GM18907 (cell line): ENCODE measurements around the gene OR2A42.
"Not testable (repeated sequence)": the region's sequence is repeated elsewhere in the genome, so short reads cannot be mapped to it uniquely, and the experiment has no call there.

Experiments
- ATAC-seq: cut with Tn5 transposase; IDR thresholded peaks from one replicate; pipeline ENCODE4 v1.9.1; 2021; ENCODE audit warnings: mild to moderate bottlenecking, moderate library complexity; ENCODE audit not compliant: unreplicated experiment

Gene OR2A42, protein sequence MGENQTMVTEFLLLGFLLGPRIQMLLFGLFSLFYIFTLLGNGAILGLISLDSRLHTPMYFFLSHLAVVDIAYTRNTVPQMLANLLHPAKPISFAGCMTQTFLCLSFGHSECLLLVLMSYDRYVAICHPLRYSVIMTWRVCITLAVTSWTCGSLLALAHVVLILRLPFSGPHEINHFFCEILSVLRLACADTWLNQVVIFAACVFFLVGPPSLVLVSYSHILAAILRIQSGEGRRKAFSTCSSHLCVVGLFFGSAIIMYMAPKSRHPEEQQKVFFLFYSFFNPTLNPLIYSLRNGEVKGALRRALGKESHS

DNA sequence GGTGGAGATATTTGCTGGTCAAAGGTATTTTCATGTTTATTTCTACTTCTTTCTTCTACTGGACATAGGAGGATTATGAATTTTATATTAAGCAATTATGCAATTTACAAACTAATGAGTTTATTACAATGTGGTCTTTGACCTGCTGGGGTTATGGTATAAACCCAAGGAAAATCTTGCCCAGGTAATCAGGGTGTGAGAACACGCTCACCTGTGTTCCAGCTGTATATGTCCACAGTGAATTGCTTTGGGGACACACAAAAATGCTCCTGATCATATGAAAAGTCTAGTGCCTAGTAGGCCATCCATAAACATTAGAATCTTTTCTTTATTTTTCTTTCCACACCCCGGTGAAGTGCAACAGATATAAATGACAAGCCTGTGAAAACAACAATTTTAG lies at the start of gene OR2A42:
OR2A42 (minus strand) TSS at position 241 of the 400 bp plus-strand sequence. CDS start 6,762 bp downstream, outside the sequence.
- ATAC-seq = not testable (repeated sequence)

DNA sequence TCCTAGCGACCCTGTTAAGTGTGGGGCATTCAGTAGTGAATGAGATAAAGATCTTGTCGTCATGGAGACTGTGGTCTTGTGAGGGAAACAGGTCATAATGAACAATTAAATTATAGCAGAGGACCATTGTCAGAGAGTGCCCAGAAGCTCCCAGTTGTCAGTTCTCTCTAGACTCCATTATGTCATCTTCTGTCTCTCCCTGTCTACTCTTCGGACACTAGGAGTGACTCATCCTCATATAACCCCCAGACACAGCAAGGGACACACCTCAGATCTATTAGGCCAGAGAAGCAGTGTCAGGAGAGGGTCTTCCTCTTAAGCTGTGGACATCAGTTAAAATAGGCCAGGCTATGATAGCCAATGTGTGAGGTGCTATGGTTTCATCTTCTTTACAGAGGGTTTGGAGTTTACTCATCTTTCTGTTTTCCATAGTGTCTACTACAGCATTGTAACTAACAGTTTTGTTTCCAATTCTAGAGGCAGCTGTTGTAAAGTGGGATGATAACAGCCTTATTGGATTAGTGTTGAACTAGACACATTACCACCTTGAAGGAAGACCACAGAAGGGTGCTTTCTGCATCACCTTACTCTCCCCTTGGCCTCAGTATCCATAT lies 47.9 kb upstream of the OR2A42 start:
- ATAC-seq = not testable (repeated sequence)

DNA sequence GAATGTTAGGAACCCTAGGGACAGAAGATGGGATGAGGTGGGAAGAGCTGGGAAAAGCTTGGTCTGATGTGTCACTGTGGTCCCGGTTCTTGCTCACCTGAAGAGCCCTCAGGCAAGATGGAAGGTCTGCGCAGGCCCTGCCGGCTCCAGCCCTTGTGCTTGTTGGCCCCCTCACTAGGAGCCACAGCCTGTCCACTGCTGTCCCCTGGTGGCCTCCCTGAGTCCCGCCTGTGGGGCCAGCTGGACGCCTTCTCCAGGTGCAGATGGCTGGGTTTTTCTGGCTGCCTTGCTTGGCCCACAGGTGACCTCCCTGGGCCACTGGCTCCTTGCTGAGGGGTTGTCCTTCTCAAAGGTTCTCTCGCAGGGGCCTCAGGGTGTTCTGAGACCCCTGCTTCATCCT lies 44.3 kb upstream of the OR2A42 start:
- not testable (repeated sequence) for ATAC-seq

DNA sequence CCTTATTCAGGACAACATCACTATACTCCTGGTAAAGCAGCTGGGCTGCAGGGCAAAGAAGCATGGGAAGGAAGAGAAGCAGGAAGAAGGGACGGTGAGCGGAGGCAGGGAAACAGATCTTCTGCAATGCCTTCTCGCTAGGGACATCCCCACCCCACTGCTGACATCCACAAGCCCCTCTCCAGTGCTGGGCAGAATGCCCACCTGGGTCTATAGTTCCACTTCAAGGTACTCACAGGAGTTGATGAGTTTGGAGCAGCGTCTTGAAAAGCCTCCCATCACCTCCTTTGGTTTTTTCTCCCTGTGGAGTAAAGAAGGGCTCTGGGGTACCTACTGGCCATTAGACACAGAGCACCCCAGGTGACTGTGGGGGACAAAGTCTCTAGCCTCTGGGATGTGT lies 43.1 kb upstream of the OR2A42 start:
- not testable (repeated sequence) for ATAC-seq

DNA sequence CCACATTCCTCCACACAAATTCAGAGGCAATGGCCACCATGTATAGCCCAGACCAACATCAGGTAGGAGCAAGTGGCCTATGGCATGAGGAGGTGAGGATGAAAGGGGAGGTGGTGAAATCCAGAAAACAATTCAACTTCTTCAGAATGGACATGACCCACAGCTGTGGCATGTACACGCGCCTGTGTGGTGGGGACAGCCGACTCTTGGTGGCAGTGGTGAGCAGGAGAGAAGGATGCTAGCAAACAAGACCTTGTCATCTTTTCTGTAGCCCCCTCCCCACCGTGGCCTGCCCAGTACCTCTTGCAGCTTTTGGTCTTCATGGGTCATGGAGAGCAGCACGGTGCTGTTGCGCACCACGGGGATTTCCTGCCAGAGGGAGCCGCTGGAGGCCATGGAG lies 42.6 kb upstream of the OR2A42 start:
- ATAC-seq = not testable (repeated sequence)

DNA sequence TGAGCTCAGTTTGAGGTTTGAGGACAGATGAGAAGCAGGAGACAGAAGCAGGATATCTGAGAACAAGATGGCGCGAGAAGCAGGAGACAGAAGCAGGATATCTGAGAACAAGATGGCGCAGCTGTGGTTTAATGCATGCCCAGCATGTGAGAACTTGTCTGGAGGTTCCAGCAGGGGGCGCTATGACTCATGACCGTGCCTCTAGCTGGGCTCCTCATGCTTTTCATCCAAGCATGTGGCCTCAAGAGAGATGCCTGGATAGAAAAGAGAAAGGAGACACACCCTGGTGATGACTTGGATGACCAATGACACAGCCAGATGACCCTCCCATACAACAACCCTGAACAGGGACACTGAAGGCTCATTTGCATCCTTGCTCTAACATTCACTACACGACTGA lies 40.6 kb upstream of the OR2A42 start:
- not testable (repeated sequence) for ATAC-seq

DNA sequence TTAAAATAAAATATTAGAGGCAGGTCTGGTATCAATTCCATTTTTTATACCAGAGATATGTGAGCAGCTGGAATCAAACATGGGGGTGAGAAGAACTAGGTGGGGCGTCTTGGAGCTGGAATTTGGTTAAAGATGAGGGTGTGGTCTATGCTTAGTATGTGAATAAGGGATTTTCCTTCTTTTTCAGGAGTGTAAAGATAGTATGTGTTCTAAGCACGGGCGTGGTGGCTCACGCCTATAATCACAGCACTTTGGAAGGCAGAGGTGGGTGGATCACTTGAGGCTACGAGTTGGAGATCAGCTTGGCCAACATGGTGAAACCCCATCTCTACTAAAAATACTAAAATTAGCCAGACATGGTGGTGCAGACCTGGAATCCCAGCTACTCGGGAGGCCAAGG lies 35.9 kb upstream of the OR2A42 start:
- ATAC-seq = not testable (repeated sequence)

DNA sequence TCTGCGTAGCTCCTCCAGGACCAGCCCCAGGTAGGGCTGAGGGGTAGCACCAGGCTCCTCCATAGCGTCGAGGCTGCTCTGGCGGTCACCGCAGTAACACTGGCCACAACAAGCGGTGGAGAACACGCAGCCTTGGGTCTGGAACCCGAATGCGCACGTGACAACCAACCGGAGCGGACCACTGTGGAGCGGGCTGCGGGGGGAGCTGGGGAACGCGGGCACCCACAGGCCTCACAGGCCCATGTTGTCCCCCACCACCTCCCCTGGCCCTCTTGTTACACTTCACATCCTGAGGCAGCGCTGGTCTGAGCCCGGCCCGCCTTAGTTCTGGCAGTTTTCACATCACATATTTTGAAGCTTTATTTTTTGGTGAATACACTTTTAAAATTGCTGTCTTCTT lies 29.8 kb upstream of the OR2A42 start, which contains the start of gene CTAGE8:
CTAGE8 (minus strand) TSS at position 101 of the 400 bp plus-strand sequence; CDS start at position 63, 38 bp downstream.
- ATAC-seq = not testable (repeated sequence)

DNA sequence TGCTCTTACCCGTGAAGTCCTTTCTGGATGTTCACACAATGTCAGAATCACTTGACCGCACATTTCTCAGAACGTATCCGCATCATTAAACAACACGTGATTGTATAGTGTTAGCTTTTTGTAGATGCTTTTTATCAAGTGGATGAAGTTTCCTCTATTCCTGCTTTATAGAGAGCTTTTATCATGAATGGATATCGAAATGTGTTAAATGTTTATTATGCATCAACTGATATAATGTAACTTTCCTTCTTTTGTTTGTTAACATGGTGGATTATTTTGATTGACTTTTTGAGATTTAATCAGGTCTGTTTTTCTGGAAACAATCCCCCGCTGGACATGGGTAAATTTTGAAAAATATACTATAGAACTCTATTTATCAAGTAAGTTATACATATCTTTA lies 25.3 kb upstream of the OR2A42 start, which contains the start of gene OR2A7:
OR2A7 (minus strand) TSS at position 101 of the 400 bp plus-strand sequence. CDS start 5,164 bp downstream, outside the sequence.
- ATAC-seq = not testable (repeated sequence)

DNA sequence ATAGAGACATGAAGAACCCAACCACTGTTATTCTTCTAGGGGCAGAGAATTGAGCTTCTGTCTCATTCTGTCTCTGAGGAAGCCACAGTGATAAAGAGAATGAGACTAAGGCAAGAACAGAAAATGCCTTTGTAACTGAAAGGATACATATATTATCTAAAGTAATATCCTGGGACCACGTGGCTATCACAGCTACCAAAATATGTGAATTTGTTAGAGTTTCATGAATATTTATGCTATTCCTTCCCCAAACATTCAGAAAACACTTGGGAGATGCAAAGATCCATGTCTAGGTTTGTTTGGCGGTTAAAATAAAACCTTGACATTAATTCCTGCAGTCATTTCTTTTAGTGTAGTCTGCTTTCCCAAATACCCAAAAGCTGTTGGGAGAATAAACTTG lies 22.7 kb upstream of the OR2A42 start:
- ATAC-seq = not testable (repeated sequence)

DNA sequence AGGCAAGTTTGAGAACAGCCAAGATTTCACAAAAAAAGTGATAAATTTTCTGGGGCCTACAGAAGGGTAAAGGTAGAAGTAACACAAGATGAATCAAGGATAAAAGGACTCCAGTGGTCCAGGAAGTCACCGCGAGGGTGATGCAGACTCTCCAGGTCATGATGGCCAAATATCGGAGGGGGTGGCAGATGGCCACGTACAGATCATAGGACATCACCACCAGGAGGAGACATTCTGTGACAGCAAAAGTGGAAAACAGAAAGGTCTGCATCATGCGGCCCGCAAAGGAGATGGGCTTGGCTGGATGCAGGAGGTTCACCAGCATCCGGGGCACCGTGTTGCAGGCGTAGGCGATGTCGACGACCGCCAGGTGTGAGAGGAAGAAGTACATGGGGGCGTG lies 19.7 kb upstream of the OR2A42 start:
- ATAC-seq = not testable (repeated sequence)

DNA sequence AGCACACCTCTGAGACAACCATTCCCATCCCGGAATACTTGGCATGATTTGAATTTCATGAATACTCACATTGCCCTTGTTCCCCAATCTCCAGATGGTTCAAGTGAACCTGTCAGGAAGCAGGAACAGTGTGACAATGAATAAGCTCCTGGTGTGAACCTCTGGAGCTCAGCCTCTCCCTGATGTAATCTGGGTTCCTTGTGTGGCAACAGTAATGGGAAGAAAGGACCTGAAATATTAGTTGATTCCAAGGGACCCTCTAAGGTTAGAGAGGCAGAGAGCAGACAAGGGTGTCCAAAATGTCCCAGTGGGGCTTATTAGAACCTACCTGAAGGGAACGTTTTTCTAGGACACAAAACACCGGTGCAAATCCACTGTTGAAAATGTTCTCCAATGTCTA lies 16.7 kb upstream of the OR2A42 start:
- ATAC-seq = no peak

DNA sequence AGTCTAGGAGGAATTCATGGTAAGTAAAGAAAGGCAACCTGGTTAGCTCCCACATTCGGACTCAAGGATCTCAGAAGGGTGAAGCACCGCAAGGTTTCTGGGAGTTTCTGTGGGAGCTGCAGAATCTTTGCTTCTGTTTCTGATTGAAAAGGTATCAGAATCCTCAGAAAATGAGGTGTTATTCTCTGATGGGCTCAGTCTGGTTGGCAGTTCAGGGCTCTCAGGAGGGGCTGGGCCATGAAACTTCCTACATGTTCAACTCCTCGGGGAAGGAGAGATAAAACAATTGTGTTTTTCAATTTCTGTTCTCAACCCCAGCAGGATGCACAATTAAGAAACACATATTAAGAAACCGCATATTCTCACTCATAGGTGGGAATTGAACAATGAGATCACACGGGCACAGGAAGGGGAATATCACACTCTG lies 16.1 kb upstream of the OR2A42 start:
- ATAC-seq = no peak

DNA sequence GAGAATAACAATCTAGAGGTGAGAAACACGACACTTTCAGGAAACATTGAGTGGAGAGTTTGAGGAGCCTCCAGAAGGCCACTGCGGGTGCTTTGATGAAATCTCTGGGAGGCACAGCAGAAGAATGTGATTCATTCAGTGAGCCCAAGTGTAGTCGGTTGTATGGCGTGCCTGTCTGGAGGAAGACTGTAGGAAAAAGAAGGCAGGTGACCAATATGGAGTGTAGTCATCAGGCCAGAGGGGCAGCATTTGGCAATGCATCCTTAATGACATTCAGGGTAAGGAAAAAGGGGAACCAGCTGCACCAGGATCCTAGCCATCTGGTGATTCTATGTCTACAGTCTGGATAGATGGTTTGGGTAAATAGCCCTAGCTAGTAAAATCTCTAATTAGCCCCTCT lies 12.9 kb upstream of the OR2A42 start:
- not testable (repeated sequence) for ATAC-seq

DNA sequence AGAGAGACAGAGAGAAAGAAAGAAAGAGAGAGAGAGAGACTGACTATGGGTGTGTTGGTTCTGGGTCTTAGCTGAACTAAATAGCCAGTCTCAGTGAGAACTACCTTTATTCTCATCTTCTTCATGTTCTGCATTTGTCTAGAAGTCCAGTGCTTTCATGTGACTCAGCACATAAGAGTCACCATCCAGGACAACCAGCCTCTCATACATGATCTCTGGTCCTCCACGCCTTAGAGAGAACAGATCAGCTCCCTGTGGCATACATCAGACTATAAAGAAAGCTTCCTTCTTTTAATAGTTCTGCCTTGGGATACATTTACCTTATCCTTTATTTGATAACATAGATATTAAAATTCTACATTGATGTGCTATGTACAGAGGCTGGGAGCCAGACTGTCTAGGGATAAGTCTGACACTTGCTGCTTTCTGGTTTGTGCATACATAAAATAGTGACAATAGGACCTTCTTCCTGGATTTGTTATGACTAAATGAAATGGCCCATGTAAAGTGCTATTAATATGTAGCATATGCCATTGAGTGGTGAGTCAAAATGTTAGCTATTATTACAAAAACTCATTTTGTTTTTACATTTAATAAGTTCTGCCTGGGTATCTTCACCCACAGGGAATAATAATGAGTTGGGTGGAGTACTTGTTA lies 8.4 kb upstream of the OR2A42 start:
- ATAC-seq = not testable (repeated sequence)

DNA sequence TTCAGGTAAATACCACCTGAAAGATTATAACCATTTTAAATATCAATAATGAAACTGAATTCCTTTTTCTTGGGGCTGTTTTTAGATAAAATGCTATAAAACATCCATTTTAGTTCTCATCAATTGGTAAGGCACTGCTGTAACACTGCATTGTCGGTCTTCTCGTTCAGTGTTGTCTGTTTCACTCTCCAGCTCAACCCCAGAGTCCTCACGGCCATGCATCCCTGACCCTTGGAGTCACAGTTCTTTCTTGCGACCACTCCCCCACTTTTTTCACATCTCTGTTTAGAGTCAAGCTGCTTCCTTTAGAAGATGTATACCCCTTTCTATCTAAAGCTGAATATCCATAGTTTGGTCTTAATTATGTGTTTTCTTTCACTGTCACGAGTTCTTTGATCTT lies 7.6 kb upstream of the OR2A42 start:
- not testable (repeated sequence) for ATAC-seq

DNA sequence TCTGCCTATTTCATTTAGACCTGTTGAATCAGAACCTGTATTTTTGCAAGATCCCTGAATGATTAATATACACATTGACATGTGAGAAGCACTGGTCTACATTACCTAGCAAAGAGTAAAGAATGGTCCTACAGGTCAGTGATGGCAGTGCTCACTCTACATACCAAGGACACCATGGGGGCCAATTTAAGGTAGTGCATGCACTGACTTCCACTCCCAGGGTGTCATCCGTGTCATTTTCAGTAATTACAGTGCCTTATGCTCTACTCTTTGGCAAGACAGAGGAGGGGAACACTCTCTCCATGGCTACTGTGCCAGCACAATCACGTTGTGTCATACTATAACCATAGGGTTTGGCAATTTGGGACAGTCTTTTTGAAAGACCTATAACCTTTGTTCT lies 6.0 kb upstream of the OR2A42 start:
- not testable (repeated sequence) for ATAC-seq

DNA sequence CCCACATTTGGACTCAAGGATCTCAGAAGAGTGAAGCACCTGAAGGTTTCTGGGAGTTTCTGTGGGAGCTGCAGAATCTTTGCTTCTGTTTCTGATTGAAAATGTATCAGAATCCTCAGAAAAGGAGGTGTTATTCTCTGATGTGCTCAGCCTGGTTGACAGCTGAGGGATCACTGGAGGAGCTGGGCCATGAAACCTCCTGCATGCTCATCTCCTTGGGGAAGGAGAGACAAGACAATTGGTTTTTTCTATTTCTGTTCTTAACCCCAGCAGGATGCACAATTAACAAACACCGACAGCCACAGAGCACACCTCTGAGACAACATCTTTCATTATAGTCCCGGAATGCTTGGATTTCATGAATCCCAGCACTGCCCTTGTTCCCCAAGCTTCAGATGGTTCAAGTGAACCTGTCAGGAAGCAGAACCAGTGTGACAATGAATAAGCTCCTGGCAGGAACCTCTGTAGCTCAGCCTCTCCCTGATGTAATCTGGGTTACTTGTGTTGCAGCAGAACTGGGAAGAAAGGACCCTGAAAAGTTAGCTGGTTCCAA lies 799 bp downstream of the OR2A42 start:
- ATAC-seq = not testable (repeated sequence)

DNA sequence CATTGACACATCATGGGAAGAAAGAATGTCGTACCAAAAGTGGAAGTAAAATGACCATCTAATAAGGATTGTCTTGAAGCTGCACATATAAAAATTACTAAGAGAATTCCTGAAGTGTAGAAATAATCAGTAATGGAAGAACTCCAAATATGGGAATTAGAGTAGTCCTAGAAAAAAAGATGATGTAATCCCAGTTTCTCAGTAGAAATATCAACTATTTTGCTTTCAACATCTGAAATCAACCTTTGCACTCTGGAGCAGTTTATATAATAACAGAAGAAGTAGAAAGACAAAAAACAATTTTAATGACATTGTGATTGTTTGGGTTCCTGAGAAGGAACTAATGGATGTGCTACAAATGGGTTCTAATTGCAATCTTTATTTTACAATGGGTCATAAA lies 6.4 kb downstream of the OR2A42 start:
- ATAC-seq = not testable (repeated sequence)

DNA sequence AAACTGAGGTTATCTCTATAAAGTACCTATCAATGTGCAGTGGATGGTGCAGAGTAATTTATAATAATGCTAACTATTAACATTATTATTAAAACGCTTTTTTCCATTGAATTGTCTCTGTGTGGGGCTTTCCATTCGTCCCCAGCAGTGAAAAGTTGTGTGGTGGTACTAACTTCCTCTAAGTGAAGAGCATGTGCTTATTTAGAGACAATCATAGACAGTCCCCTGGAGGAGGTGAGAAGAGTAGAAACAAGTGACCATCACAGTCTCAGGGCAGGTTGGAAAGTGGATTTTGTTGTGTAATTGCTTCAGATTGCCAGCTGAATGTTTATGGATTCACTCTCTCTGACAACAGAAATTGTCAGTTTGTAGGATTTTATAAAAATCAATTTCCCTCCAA lies 8.4 kb downstream of the OR2A42 start:
- ATAC-seq = not testable (repeated sequence)

DNA sequence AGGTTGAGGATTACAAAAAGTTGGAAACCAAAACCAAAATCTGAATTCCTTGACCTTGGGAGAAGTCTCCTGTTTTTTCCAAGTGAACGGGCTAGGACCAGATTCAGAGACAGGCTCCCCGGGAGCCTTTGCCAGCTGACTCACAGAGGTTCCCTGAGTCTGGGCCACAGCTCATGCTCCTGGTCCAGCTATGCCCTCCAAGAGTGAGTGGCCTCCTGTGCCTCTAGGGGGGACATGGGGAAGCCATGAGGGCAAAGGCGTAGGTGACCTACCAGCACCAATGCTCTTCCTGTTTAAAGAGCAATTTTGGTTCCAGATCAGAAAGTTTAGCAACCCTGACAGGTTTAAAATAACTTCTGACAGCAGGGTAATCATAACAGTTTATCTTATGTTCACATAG lies 10.6 kb downstream of the OR2A42 start:
- ATAC-seq = not testable (repeated sequence)
